Parathyroid adenoma (tissue), 2 donors: Measurements from ENCODE around the gene NMT2.

Experiments used
- H2AFZ ChIP-seq: fragments of 300-600 bp; sonication (generic); one replicate; pipeline ENCODE4 v1.7.0; 2017; ENCODE audit warnings: antibody characterized with exemption, mild to moderate bottlenecking
- H3K27ac ChIP-seq: fragments of 300-600 bp; sonication (generic); one replicate; pipeline ENCODE4 v1.7.0; 2017
- H3K27me3 ChIP-seq: fragments of 300-600 bp; sonication (generic); one replicate; pipeline ENCODE4 v1.7.0; 2017; ENCODE audit warnings: low read length; ENCODE audit not compliant: control insufficient read depth, insufficient read depth
- H3K36me3 ChIP-seq: fragments of 300-600 bp; sonication (generic); one replicate; pipeline ENCODE4 v1.7.0; 2017; ENCODE audit warnings: low read length; ENCODE audit not compliant: control insufficient read depth, insufficient read depth
- H3K4me1 ChIP-seq: fragments of 300-600 bp; sonication (generic); one replicate; pipeline ENCODE4 v1.7.0; 2017; ENCODE audit warnings: control low read depth
- H3K4me2 ChIP-seq: fragments of 300-600 bp; sonication (generic); one replicate; pipeline ENCODE4 v1.7.0; 2017; ENCODE audit warnings: low read length
- H3K4me3 ChIP-seq: fragments of 300-600 bp; sonication (generic); one replicate; pipeline ENCODE4 v1.7.0; 2017; ENCODE audit warnings: low read depth, low read length
- H3K79me2 ChIP-seq: fragments of 300-600 bp; sonication (generic); one replicate; pipeline ENCODE4 v1.7.0; 2017; ENCODE audit warnings: control low read depth
- H3K9ac ChIP-seq: fragments of 300-600 bp; sonication (generic); one replicate; pipeline ENCODE4 v1.7.0; 2017; ENCODE audit warnings: mild to moderate bottlenecking
- H3K9me3 ChIP-seq: fragments of 300-600 bp; sonication (generic); one replicate; pipeline ENCODE4 v1.7.0; 2017; ENCODE audit warnings: low read length; ENCODE audit not compliant: control insufficient read depth
- TF ChIP-seq, protein P1 (sequence below): fragments of 300-600 bp; sonication (generic); IDR thresholded peaks from one replicate; pipeline ENCODE4 v1.7.0; 2017; ENCODE audit warnings: antibody characterized with exemption, mild to moderate bottlenecking
- donor health status: primary hyperparathyroidism.

The NMT2 gene

DNA sequence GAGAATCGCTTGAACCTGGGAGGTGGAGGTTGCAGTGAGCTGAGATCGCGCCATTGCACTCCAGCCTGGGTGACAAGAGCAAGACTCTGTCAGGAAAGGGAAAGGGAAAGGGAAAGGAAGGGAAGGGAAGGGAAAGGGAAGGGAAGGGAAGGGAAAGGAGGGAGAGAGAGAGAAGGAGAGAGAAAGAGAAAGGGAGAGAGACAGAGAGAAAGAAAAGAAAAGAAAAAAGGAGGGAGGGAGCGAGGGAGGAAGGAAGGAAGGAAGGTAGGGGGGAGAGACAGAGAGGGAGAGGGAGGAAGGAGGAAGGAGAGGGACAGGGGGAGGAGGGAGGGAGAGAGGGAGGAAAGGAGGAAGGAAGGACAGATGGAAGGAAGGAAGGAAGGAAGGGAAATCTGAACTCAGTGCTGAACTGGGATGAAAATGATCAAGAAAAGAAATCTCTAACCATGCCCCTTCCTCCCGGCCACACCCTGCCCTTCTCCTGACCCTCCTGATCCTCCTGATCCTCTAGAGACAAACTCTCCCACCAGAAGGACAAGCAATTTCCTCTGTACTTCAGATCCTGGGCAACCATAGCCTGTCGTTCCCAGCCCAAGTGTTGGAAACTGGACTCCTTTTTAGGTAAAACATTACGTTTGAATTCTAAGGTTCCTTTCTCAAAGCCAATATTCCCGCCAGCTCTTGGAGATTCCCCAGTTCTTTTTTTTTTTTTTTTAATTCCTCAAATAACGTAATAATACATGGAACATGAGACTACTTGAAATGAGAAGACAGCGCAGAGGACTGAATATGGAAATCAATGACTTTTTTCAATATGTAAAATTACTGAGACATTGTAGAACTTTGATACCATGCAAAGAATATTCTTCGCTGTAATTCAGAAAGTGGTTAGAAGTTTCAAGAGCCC lies 32.1 kb downstream of the NMT2 start:
- Histone ChIP-seq H3K9ac (no peak overlapping the region), H3K4me2 (no peak overlapping the region), H3K4me3 (no peak overlapping the region), H3K9me3 (no peaks in the 10 kb centered on the region), H3K27me3 (no peaks in the 10 kb centered on the region), H3K27ac (no peak overlapping the region), H3K4me1 (no peaks in the 10 kb centered on the region), H3K79me2 (peaks cover 7% of the 10 kb centered on the region), H3K36me3 (no peaks in the 10 kb centered on the region), H2AFZ (no peak overlapping the region)
- TF ChIP-seq, protein P1, sequence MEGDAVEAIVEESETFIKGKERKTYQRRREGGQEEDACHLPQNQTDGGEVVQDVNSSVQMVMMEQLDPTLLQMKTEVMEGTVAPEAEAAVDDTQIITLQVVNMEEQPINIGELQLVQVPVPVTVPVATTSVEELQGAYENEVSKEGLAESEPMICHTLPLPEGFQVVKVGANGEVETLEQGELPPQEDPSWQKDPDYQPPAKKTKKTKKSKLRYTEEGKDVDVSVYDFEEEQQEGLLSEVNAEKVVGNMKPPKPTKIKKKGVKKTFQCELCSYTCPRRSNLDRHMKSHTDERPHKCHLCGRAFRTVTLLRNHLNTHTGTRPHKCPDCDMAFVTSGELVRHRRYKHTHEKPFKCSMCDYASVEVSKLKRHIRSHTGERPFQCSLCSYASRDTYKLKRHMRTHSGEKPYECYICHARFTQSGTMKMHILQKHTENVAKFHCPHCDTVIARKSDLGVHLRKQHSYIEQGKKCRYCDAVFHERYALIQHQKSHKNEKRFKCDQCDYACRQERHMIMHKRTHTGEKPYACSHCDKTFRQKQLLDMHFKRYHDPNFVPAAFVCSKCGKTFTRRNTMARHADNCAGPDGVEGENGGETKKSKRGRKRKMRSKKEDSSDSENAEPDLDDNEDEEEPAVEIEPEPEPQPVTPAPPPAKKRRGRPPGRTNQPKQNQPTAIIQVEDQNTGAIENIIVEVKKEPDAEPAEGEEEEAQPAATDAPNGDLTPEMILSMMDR = no peak

DNA sequence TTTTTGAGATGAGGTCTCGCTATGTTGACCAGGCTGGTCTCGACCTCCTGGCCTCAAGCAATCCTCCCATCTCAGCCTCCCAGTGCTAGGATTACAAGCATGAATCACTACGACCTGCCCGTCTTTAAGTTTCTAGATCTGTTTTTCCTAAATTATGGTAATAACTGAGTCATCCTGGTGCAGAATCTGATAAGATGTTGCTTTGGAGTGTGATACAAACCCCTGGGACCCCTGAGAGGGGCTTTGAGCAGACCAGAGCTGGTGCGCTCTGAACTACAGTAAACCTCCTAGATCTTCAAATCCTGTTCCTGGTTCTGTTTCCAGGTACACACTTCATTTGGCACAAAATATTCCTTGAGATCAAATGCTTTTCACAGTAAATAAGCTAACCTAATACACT lies 37.2 kb downstream of the NMT2 start:
- H3K27me3 ChIP-seq = no peaks in the 10 kb centered on the region
- no peaks in the 10 kb centered on the region for H3K79me2 ChIP-seq
- TF ChIP-seq, protein P1 = no peak
- no peak overlapping the region for H2AFZ ChIP-seq
- H3K4me1 ChIP-seq = no peaks in the 10 kb centered on the region
- H3K9me3 ChIP-seq = no peaks in the 10 kb centered on the region
- H3K4me2 ChIP-seq = no peak overlapping the region
- no peak overlapping the region for H3K27ac ChIP-seq
- no peak overlapping the region for H3K4me3 ChIP-seq
- no peak overlapping the region for H3K9ac ChIP-seq
- no peaks in the 10 kb centered on the region for H3K36me3 ChIP-seq

DNA sequence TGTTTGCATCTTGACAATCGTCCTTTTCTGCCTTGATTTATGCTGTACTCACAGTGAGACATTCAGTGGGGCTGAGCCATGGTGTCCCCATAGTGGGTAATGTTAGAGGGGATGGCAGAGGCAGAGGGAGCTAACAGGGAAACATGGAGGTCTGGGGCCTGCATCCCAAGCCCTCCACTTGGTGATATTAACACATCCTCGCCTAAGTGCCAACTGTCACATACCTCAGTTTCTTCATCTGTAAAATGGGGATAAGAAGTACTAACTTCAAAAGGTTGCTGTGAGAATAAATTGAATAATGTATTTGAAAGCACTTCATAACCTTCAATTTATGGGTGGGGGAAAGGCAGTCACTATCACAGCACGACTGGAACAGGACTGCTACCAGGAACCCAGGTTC lies 43.6 kb downstream of the NMT2 start:
- H3K27ac ChIP-seq = no peak overlapping the region
- H3K4me1 ChIP-seq = no peaks in the 10 kb centered on the region
- no peak overlapping the region for H3K4me2 ChIP-seq
- H3K9me3 ChIP-seq = no peaks in the 10 kb centered on the region
- no peak overlapping the region for H2AFZ ChIP-seq
- H3K36me3 ChIP-seq = no peaks in the 10 kb centered on the region
- H3K79me2 ChIP-seq = peaks cover 3% of the 10 kb centered on the region
- no peaks in the 10 kb centered on the region for H3K27me3 ChIP-seq
- H3K9ac ChIP-seq = no peak overlapping the region
- H3K4me3 ChIP-seq = no peak overlapping the region
- TF ChIP-seq, protein P1 = no peak

DNA sequence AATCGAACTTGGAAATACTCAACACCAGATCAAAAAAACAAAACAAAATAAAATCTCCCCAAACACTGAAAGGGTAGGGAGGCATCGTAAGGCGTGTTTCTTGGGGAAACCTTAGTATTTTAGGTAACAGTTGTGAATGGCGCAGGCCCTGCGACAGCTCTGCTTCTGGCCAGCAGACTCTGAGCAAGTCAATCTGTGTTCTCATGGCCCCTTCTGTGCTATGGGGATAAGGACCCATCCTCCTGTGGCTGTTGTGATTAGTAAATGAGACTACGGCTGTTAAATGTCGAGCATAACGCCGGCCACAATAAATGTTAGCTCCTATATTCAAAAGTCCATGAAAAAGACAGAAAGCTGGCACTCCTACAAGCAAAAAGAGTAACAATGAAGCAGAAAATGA lies 44.3 kb downstream of the NMT2 start:
- Histone ChIP-seq H3K27me3 (no peaks in the 10 kb centered on the region), H3K9me3 (no peaks in the 10 kb centered on the region), H3K9ac (no peak overlapping the region), H3K79me2 (peaks cover 3% of the 10 kb centered on the region), H3K4me3 (no peak overlapping the region), H3K4me1 (no peaks in the 10 kb centered on the region), H3K4me2 (no peak overlapping the region), H3K27ac (no peak overlapping the region), H3K36me3 (no peaks in the 10 kb centered on the region), H2AFZ (no peak overlapping the region)
- TF ChIP-seq, protein P1 = no peak

DNA sequence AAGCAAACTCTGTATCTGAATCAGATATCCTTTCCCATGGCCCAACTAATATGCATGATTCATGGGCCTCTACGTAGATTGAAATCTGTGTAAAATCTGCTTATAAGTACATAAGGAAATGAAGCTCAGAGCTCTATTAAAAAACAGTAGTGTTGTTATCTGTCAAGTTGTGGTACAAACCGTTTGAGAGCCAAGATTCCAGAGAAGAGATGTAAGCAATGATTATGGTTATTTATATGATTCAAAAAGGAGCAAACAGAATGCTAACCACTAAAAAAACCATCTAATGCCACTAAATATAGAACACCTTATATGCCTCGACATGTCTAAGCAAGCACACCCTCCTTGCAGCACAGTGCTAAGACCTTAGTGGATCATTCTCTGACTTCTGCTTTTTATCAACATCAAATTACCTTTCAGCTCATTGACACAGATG lies 44.7 kb downstream of the NMT2 start:
- TF ChIP-seq, protein P1 = no peak
- no peak overlapping the region for H3K27ac ChIP-seq
- no peaks in the 10 kb centered on the region for H3K27me3 ChIP-seq
- H3K9me3 ChIP-seq = no peaks in the 10 kb centered on the region
- peaks cover 3% of the 10 kb centered on the region for H3K79me2 ChIP-seq
- H3K4me1 ChIP-seq = no peaks in the 10 kb centered on the region
- no peak overlapping the region for H2AFZ ChIP-seq
- H3K9ac ChIP-seq = no peak overlapping the region
- no peak overlapping the region for H3K4me2 ChIP-seq
- no peaks in the 10 kb centered on the region for H3K36me3 ChIP-seq
- no peak overlapping the region for H3K4me3 ChIP-seq
